K562 (cell line): ENCODE data around the gene CEP19. TPM values are rescaled to one million over a fixed set of nuclear protein-coding genes. Genes with fewer than 3 reads are reported as not detected.

Experiments
- ATAC-seq: fragments of 200-7000 bp; cut with Tn5 transposase; 3 replicates; pipeline ENCODE4 v1.9.1; 2020; ENCODE audit warnings: moderate library complexity
- BruUV-seq: library from RNA; stranded (reverse); fragments of 400-500 nt; replicated peaks from 2 replicates; lab custom pipeline; 2021; lab: Mats Ljungman, UMichigan
- CTCF ChIA-PET: fragments of 300-600 bp; formaldehyde crosslinking; extraction: SDS; loops from one replicate; lab custom pipeline; 2021; ENCODE audit warnings: low intra/inter-chr PET ratio; lab: Yijun Ruan, JAX
- POLR2A ChIA-PET: fragments of 300-600, 350-650 bp; sonication (Branson Sonifier 250); formaldehyde crosslinking; extraction: SDS; loops from one replicate; lab custom pipeline; 2021; ENCODE audit warnings: antibody characterized with exemption, inconsistent platforms; lab: Yijun Ruan, JAX
- DNase-seq, 4 experiments: peaks; one replicate each; pipeline versions ENCODE4 v3.0.0 to v3.0.0-alpha.2; 2011 to 2018; ENCODE audit warnings: low spot score in 3 of 4, mixed read lengths in 3 of 4; ENCODE audit errors: extremely low read depth in 1 of 4
- FAIRE-seq: peaks from 2 replicates; lab custom pipeline; 2011; peaks lifted over from hg19 to GRCh38; lab: Jason Lieb, UNC
- H2AFZ ChIP-seq: 2 replicates; pipeline ENCODE4 v1.6.0; 2011; ENCODE audit warnings: low read depth, low read length, control low read depth, inconsistent platforms
- H3K27ac ChIP-seq: fragments of 200-600 bp; 3 replicates; pipeline ENCODE4 v1.8.0; 2011; ENCODE audit warnings: low read depth, mild to moderate bottlenecking, control low read depth, inconsistent platforms, low read length, moderate library complexity, mixed read lengths; ENCODE audit errors: extremely low read depth
- H3K27me3 ChIP-seq, 2 experiments: fragments of 300-600 bp in 1 of 2; 2 replicates in 1 of 2; 3 replicates in 1 of 2; pipeline versions ENCODE4 v1.6.0 to v1.8.0; 2011; ENCODE audit warnings: inconsistent platforms in 2 of 2, low read length in 2 of 2, mild to moderate bottlenecking in 1 of 2, mixed read lengths in 1 of 2, moderate library complexity in 1 of 2; ENCODE audit not compliant: control insufficient read depth in 2 of 2, insufficient read depth in 2 of 2
- H3K36me3 ChIP-seq: fragments of 300-600 bp; 3 replicates; pipeline ENCODE4 v1.8.0; 2011; ENCODE audit warnings: mild to moderate bottlenecking, low read length, inconsistent platforms; ENCODE audit not compliant: control insufficient read depth, insufficient read depth
- H3K4me1 ChIP-seq, 2 experiments: fragments of 200-600 bp in 1 of 2; replicated peaks in 1 of 2; 2 replicates in 1 of 2; 3 replicates in 1 of 2; pipeline versions ENCODE4 v1.5.1 to v1.8.0; 2011; ENCODE audit warnings: inconsistent platforms in 2 of 2, low read length in 2 of 2, mild to moderate bottlenecking in 1 of 2, mixed read lengths in 1 of 2, moderate library complexity in 1 of 2; ENCODE audit not compliant: control insufficient read depth in 2 of 2, insufficient read depth in 2 of 2
- H3K4me2 ChIP-seq: 2 replicates; pipeline ENCODE4 v1.6.1; 2011; ENCODE audit warnings: low read length, control low read depth, inconsistent platforms, mixed read lengths; ENCODE audit not compliant: insufficient read depth
- H3K4me3 ChIP-seq: fragments of 200-600 bp; sonication (generic), shearing (Covaris generic); 2 replicates; pipeline ENCODE4 v1.5.1; 2016; ENCODE audit warnings: control low read depth, inconsistent platforms
- H3K79me2 ChIP-seq: fragments of 200-600 bp; 3 replicates; pipeline ENCODE4 v1.8.0; 2011; ENCODE audit warnings: low read length, inconsistent platforms; ENCODE audit not compliant: control insufficient read depth, insufficient read depth
- H3K9ac ChIP-seq, 2 experiments: 2 replicates each; pipeline versions ENCODE4 v1.6.0 to v1.6.1; 2011; ENCODE audit warnings: low read depth in 2 of 2, low read length in 2 of 2, control low read depth in 1 of 2, inconsistent platforms in 1 of 2, mild to moderate bottlenecking in 1 of 2, mixed read lengths in 1 of 2; ENCODE audit not compliant: insufficient read depth in 1 of 2
- H3K9me1 ChIP-seq: one replicate; pipeline ENCODE4 v1.6.0; 2011; ENCODE audit warnings: inconsistent platforms, mild to moderate bottlenecking, low read length, moderate library complexity; ENCODE audit not compliant: control insufficient read depth, insufficient read depth
- H3K9me3 ChIP-seq: replicated peaks from 2 replicates; pipeline ENCODE4 v1.5.1; 2011; ENCODE audit warnings: low read depth, low read length, inconsistent platforms; ENCODE audit not compliant: control insufficient read depth, insufficient read depth
- H4K20me1 ChIP-seq: replicated peaks from 2 replicates; pipeline ENCODE4 v1.6.1; 2011; ENCODE audit warnings: low read length, inconsistent platforms, mixed read lengths; ENCODE audit not compliant: control insufficient read depth, insufficient read depth
- ARID1B ChIP-seq: fragments of 450-650 bp; IDR thresholded peaks from 2 replicates; pipeline ENCODE4 v1.6.1; 2016; ENCODE audit warnings: antibody characterized with exemption, mild to moderate bottlenecking, inconsistent platforms
- ATF3 ChIP-seq, 2 experiments: fragments of 450-650 bp in 1 of 2; sonication (generic) in 1 of 2; formaldehyde crosslinking in 1 of 2; IDR thresholded peaks in 1 of 2; conservative IDR thresholded peaks in 1 of 2; 2 replicates each; pipeline versions ENCODE4 v1.6.1 to v1.8.1; 2016 to 2023; ENCODE audit warnings: mild to moderate bottlenecking in 2 of 2, moderate library complexity in 2 of 2, inconsistent platforms in 1 of 2, missing genetic modification reagents in 1 of 2
- C11orf30 ChIP-seq: fragments of 450-650 bp; IDR thresholded peaks from 2 replicates; pipeline ENCODE4 v1.6.1; 2016; ENCODE audit warnings: low read depth, mild to moderate bottlenecking
- CEBPG ChIP-seq, 3 experiments: fragments of 200-800 bp in 1 of 3; sonication (Bioruptor generic) in 1 of 3; sonication (generic) in 1 of 3; formaldehyde crosslinking in 1 of 3; IDR thresholded peaks in 2 of 3; conservative IDR thresholded peaks in 1 of 3; 2 replicates each; pipeline versions ENCODE4 v1.6.1 to v1.8.0; 2016 to 2022; ENCODE audit warnings: missing compliant biosample characterization in 2 of 3, missing genetic modification characterization in 2 of 3, mild to moderate bottlenecking in 1 of 3, missing genetic modification reagents in 1 of 3
- E2F4 ChIP-seq: sonication (generic); formaldehyde crosslinking; IDR thresholded peaks from 2 replicates; pipeline ENCODE4 v1.8.0; 2022; ENCODE audit warnings: mild to moderate bottlenecking, low read depth, missing genetic modification reagents
- FOSL1 ChIP-seq: fragments of 200-800 bp; sonication (Bioruptor generic); conservative IDR thresholded peaks from 2 replicates; pipeline ENCODE4 v1.6.1; 2016; ENCODE audit warnings: missing genetic modification characterization, missing compliant biosample characterization
- FOXK2 ChIP-seq, 2 experiments: fragments of 450-650 bp; IDR thresholded peaks in 1 of 2; conservative IDR thresholded peaks in 1 of 2; 2 replicates each; pipeline ENCODE4 v1.6.1; 2016; ENCODE audit warnings: low read depth in 2 of 2, mild to moderate bottlenecking in 1 of 2
- JUN ChIP-seq, 2 experiments: sonication (generic) in 1 of 2; formaldehyde crosslinking in 1 of 2; IDR thresholded peaks; 2 replicates each; pipeline versions ENCODE4 v1.6.1 to v1.8.0; 2012 to 2022; ENCODE audit warnings: borderline replicate concordance in 2 of 2, mild to moderate bottlenecking in 2 of 2, improper control_type of control experiment in 1 of 2, low read depth in 1 of 2, low read length in 1 of 2, missing genetic modification reagents in 1 of 2
- JUND ChIP-seq, 2 experiments: IDR thresholded peaks; 2 replicates in 1 of 2; 3 replicates in 1 of 2; pipeline ENCODE4 v1.6.1; 2011; ENCODE audit warnings: borderline replicate concordance in 2 of 2, low read depth in 2 of 2, low read length in 2 of 2, improper control_type of control experiment in 1 of 2, missing biosample characterization in 1 of 2, missing genetic modification characterization in 1 of 2, missing genetic modification reagents in 1 of 2
- MCM5 ChIP-seq: fragments of 450-650 bp; IDR thresholded peaks from 2 replicates; pipeline ENCODE4 v1.6.1; 2016; ENCODE audit warnings: low read depth
- MEIS2 ChIP-seq: fragments of 450-650 bp; IDR thresholded peaks from 2 replicates; pipeline ENCODE4 v1.6.1; 2014; ENCODE audit warnings: mild to moderate bottlenecking; ENCODE audit not compliant: partially characterized antibody
- SUPT5H ChIP-seq: fragments of 450-650 bp; IDR thresholded peaks from 2 replicates; pipeline ENCODE4 v1.6.1; 2016
- TRIM24 ChIP-seq, 2 experiments: fragments of 450-650 bp; IDR thresholded peaks; 2 replicates each; pipeline ENCODE4 v1.6.1; 2016
- TRIM25 ChIP-seq: fragments of 450-650 bp; IDR thresholded peaks from 2 replicates; pipeline ENCODE4 v1.7.0; 2016; ENCODE audit warnings: borderline replicate concordance
- ZNF311 ChIP-seq: fragments of 250-450 bp; sonication (Bioruptor Pico); IDR thresholded peaks from 2 replicates; pipeline ENCODE4 v1.4.0; 2020; ENCODE audit warnings: mild to moderate bottlenecking, moderate library complexity
- WGBS: fragments of 100-300 bp; shearing (Covaris generic); methylation state at CpG from one replicate; pipeline ENCODE4 v1.1.6; 2016; ENCODE audit warnings: low coverage, mixed read lengths; ENCODE audit not compliant: insufficient coverage; ENCODE audit errors: missing lambda C conversion rate; 5-methylcytosine and 5-hydroxymethylcytosine counted together
- in situ Hi-C: fragments of 300-500 bp; cut with MboI; formaldehyde crosslinking; loops from 4 replicates; pipeline ENCODE4 v1.15.0; 2018; ENCODE audit warnings: inconsistent platforms, mixed read lengths
- intact Hi-C: fragments of 100-400 bp; cut with micrococcal nuclease; formaldehyde crosslinking; loops from 2 replicates; pipeline ENCODE4 v1.14.2; 2022
- polyA plus RNA-seq, 8 experiments: library from polyadenylated mRNA; depleted of rRNA in 4 of 8; stranded (reverse) in 5 of 8; unstranded in 3 of 8; fragments of >200 nt; fragmentation: Nextera tagmentation in 2 of 8; fragmentation: Illumina TruSeq in 1 of 8; extraction: Ambion mirVana in 2 of 8; extraction: Trizol in 1 of 8; gene quantifications; 2 replicates each; pipeline versions ENCODE4 v1.2.1 to v1.2.3, GENCODE V29; 2011 to 2014; ENCODE audit warnings: inconsistent platforms in 1 of 8, missing spikeins in 1 of 8
- total RNA-seq, 7 experiments: library from RNA; depleted of rRNA in 6 of 7; stranded (reverse); fragments of >200 nt in 6 of 7; fragmentation: Illumina TruSeq in 2 of 7; extraction: Trizol in 2 of 7; gene quantifications; 2 replicates each; pipeline versions ENCODE4 v1.2.1 to v1.2.3, GENCODE V29; 2011 to 2021; ENCODE audit warnings: low replicate concordance in 1 of 7

Gene CEP19
- total and polyA plus RNA-seq, 9 of the 15 experiments (the other 6 are each of a cell fraction or from before 2014, with no cell fraction given) = 2.5 to 4.5 (median 3.7) TPM

GRCh38 chr3:196757876-196758739, 46.1 kb upstream of the CEP19 start:
- in situ Hi-C loops (no loop called here), intact Hi-C loops (no loop called here)
- Histone ChIP-seq H3K9me3 (peaks cover 21% of the 10 kb centered on the region), H3K9me1 (no peaks in the 10 kb centered on the region), H4K20me1 (no peaks in the 10 kb centered on the region), H3K4me2 (no peak overlapping the region), H3K9ac (no peak overlapping the region), H3K4me3 (no peak overlapping the region), H3K79me2 (peaks cover 78% of the 10 kb centered on the region), H3K27me3 (no peaks in the 10 kb centered on the region), H3K27ac (no peak overlapping the region), H3K4me1 (peaks cover 1 to 6% of the 10 kb centered on the region in 2 experiments; a peak in 4 of 5 replicates), H2AFZ (no peak overlapping the region), H3K36me3 (peaks cover 39% of the 10 kb centered on the region)
- no TSS peak for BruUV-seq
- WGBS = 86% methylated on average over 9 of the region's 9 CpGs
- ChIA-PET POLR2A (no interaction called here), CTCF (no interaction called here)
- no peak for FAIRE-seq
- ATAC-seq = peak; percentile 65
- DNase-seq = no peak
- TF ChIP-seq FOXK2 (conservative IDR thresholded peaks at IDR 0.05 in 1 of 2, IDR thresholded peaks at IDR 0.05 in 1 of 2; ENCODE audit: low read depth in 2 of 2) (0 out of 4 replicates have a peak, but pooled peaks of 1 of the 2 experiments have one; percentile 16), SUPT5H (0 out of 2 replicates have a peak, but pooled peaks have one; percentile 26), MCM5 (no peak), MEIS2 (peak; percentile 61), ARID1B (0 out of 2 replicates have a peak, but pooled peaks have one; percentile 16), ATF3 (IDR thresholded peaks at IDR 0.05) (peak; percentile 94), ATF3 (CRISPR knock-in tag; conservative IDR thresholded peaks at IDR 0.05) (no peak), TRIM25 (no peak), C11orf30 (peak; percentile 20; the same call in 1 of the 2 replicates), E2F4 (CRISPR knock-in tag) (no peak), JUN (IDR thresholded peaks at IDR 0.05; ENCODE audit: borderline replicate concordance, low read depth, low read length) (peak; percentile 56; the same call in 1 of the 2 replicates), JUN (CRISPR knock-in tag; IDR thresholded peaks at IDR 0.05; ENCODE audit: borderline replicate concordance) (no peak), ZNF311 (no peak), CEBPG (CRISPR knock-in tag; IDR thresholded peaks at IDR 0.05) (no peak), CEBPG (tag; conservative IDR thresholded peaks at IDR 0.05 in 1 of 2, IDR thresholded peaks at IDR 0.05 in 1 of 2) (0 out of 4 replicates have a peak, but pooled peaks of 1 of the 2 experiments have one; percentile 47), JUND (IDR thresholded peaks at IDR 0.05; ENCODE audit: borderline replicate concordance, low read depth, low read length) (peak; percentile 66; the same call in 1 of the 2 replicates), JUND (tag; IDR thresholded peaks at IDR 0.05; ENCODE audit: borderline replicate concordance, low read depth, low read length) (peak; percentile 29; the same call in 1 of the 3 replicates), FOSL1 (tag) (0 out of 2 replicates have a peak, but pooled peaks have one; percentile 19), TRIM24 (IDR thresholded peaks at IDR 0.05) (0 out of 4 replicates have a peak, but pooled peaks of 1 of the 2 experiments have one; percentile 13)
